Measurements from ENCODE around the gene CACNA1B. TPM values are rescaled to one million over a fixed set of nuclear protein-coding genes. Genes with fewer than 3 reads are reported as not detected.

The CACNA1B gene
- total and polyA plus RNA-seq, 2 donors (not counting 1 experiment from before 2014, with no cell fraction given) = 0.15 TPM; not detected in 1

DNA sequence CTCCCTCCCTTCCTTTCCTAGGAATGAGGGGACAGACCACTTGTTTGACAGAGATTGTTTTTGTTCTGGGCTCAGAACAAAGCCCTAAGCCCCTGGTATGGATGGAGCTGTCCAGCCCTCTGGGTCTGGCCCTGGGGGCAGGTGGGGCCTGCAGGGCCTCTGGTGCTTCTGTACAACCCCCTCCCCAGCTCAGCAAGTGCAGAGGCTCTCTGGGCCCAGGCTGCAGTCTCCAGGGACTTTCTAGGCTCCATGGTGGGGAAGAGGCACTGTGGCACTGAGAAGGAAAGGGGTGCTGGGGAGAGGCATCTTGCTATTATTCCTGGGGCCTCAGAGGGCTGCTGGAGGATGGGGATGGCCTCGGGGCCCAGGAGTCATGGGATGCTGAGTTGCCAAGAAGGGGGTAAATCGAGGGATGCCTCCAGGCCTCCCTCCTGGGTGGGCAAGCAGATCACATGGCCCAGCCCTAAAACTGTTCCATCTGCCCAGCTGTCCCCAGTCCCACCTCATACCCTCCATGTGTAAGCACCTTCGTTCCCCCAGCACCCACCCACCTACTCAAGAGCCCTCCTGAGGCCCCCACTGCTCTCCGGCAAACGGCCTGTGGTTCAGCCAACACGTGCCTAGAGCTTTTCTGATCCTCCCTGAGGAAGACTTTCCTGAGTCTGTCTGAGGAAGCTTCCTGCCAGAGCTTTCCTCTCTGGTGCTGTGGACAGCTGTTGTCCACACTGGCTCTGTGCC lies 225.7 kb downstream of the CACNA1B start:
- Histone ChIP-seq H2AFZ (ENCODE audit: insufficient read depth, low read depth, low read length, poor library complexity, severe bottlenecking) (no peak overlapping the region), H4K20me1 (ENCODE audit: control insufficient read depth, insufficient read depth, low read length, poor library complexity, severe bottlenecking) (no peaks in the 10 kb centered on the region), H3K9me3 (ENCODE audit: control extremely low read depth in 1 of 3, control insufficient read depth in 2 of 3, insufficient read depth in 1 of 3, low read length in 2 of 3) (peaks cover 0 to 8% (median 0%) of the 10 kb centered on the region in 3 donors), H3K9ac (ENCODE audit: low read length) (no peak overlapping the region), H3K27ac (ENCODE audit: low read length in 2 of 2) (no peak overlapping the region), H3K4me2 (replicated peaks; ENCODE audit: low read depth, low read length, poor library complexity, severe bottlenecking) (no peak overlapping the region), H3K36me3 (replicated peaks in 1 of 2; ENCODE audit: control extremely low read depth in 1 of 2, control insufficient read depth in 1 of 2, extremely low read depth in 1 of 2, insufficient read depth in 2 of 2, low read length in 1 of 2) (no peaks in the 10 kb centered on the region), H3K79me2 (ENCODE audit: control insufficient read depth, insufficient read depth, low read length) (no peaks in the 10 kb centered on the region), H3K4me1 (ENCODE audit: control insufficient read depth in 2 of 2, insufficient read depth in 2 of 2, low read length in 2 of 2) (no peaks in the 10 kb centered on the region), H3K4me3 (ENCODE audit: control extremely low read depth in 1 of 5, extremely low read depth in 1 of 5, insufficient read depth in 1 of 5, low read depth in 2 of 5, low read length in 4 of 5) (no peak overlapping the region), H3K27me3 (replicated peaks in 1 of 4; ENCODE audit: control extremely low read depth in 1 of 4, control insufficient read depth in 3 of 4, insufficient read depth in 4 of 4, low read length in 3 of 4) (no peaks in the 10 kb centered on the region)
- Mint-ChIP-seq H3K9me3 (ENCODE audit: insufficient read depth) (no peaks in the 10 kb centered on the region), H3K4me1 (no peaks in the 10 kb centered on the region), H3K4me3 (no peak overlapping the region), H3K27me3 (peaks cover 7% of the 10 kb centered on the region), H3K27ac (no peak overlapping the region)
- 62% methylated on average over 6 of the region's 6 CpGs for WGBS (ENCODE audit: insufficient coverage)
- intact Hi-C loops (cut with micrococcal nuclease) = no loop called here
- DNase-seq (no peak), ATAC-seq (ENCODE audit: low read depth) (no peak)
- CTCF ChIA-PET = no interaction called here
- TF ChIP-seq, protein P1, sequence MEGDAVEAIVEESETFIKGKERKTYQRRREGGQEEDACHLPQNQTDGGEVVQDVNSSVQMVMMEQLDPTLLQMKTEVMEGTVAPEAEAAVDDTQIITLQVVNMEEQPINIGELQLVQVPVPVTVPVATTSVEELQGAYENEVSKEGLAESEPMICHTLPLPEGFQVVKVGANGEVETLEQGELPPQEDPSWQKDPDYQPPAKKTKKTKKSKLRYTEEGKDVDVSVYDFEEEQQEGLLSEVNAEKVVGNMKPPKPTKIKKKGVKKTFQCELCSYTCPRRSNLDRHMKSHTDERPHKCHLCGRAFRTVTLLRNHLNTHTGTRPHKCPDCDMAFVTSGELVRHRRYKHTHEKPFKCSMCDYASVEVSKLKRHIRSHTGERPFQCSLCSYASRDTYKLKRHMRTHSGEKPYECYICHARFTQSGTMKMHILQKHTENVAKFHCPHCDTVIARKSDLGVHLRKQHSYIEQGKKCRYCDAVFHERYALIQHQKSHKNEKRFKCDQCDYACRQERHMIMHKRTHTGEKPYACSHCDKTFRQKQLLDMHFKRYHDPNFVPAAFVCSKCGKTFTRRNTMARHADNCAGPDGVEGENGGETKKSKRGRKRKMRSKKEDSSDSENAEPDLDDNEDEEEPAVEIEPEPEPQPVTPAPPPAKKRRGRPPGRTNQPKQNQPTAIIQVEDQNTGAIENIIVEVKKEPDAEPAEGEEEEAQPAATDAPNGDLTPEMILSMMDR (IDR thresholded peaks at IDR 0.05) = no peak
- TF ChIP-seq EZH2 (IDR thresholded peaks at IDR 0.05; ENCODE audit: borderline replicate concordance, insufficient read depth, low read depth, low read length, poor library complexity, severe bottlenecking) = no peak
- POLR2A ChIA-PET = no interaction called here

DNA sequence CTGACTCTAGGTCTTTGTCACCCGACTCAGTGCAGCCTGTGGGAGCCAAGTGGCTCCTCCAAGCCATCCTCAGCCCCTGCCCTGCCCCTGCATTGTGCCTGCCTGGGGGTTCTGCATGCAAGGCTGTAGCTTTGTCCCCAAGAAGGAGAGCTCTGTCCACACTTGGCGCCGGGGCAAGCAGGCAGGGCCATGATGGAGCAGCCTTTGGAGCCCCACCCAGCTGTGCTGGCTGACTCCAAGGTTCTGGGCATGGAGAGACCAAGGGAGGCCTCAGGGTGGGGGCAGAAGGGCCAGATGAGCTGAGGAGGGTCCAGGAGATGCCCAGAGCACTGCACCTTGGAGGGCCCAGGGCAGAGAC lies 226.2 kb downstream of the CACNA1B start:
- Histone ChIP-seq H3K4me2 (replicated peaks; ENCODE audit: low read depth, low read length, poor library complexity, severe bottlenecking) (no peak overlapping the region), H3K36me3 (replicated peaks in 1 of 2; ENCODE audit: control extremely low read depth in 1 of 2, control insufficient read depth in 1 of 2, extremely low read depth in 1 of 2, insufficient read depth in 2 of 2, low read length in 1 of 2) (no peaks in the 10 kb centered on the region), H3K79me2 (ENCODE audit: control insufficient read depth, insufficient read depth, low read length) (no peaks in the 10 kb centered on the region), H3K4me1 (ENCODE audit: control insufficient read depth in 2 of 2, insufficient read depth in 2 of 2, low read length in 2 of 2) (no peaks in the 10 kb centered on the region), H3K4me3 (ENCODE audit: control extremely low read depth in 1 of 5, extremely low read depth in 1 of 5, insufficient read depth in 1 of 5, low read depth in 2 of 5, low read length in 4 of 5) (no peak overlapping the region), H2AFZ (ENCODE audit: insufficient read depth, low read depth, low read length, poor library complexity, severe bottlenecking) (no peak overlapping the region), H3K9me3 (ENCODE audit: control extremely low read depth in 1 of 3, control insufficient read depth in 2 of 3, insufficient read depth in 1 of 3, low read length in 2 of 3) (peaks cover 0 to 8% (median 0%) of the 10 kb centered on the region in 3 donors), H4K20me1 (ENCODE audit: control insufficient read depth, insufficient read depth, low read length, poor library complexity, severe bottlenecking) (no peaks in the 10 kb centered on the region), H3K27ac (ENCODE audit: low read length in 2 of 2) (no peak overlapping the region), H3K27me3 (replicated peaks in 1 of 4; ENCODE audit: control extremely low read depth in 1 of 4, control insufficient read depth in 3 of 4, insufficient read depth in 4 of 4, low read length in 3 of 4) (no peaks in the 10 kb centered on the region), H3K9ac (ENCODE audit: low read length) (no peak overlapping the region)
- Mint-ChIP-seq H3K4me1 (no peaks in the 10 kb centered on the region), H3K27me3 (peaks cover 7% of the 10 kb centered on the region), H3K4me3 (no peak overlapping the region), H3K27ac (no peak overlapping the region), H3K9me3 (ENCODE audit: insufficient read depth) (no peaks in the 10 kb centered on the region)
- intact Hi-C loops (cut with micrococcal nuclease) = no loop called here
- ChIA-PET POLR2A (no interaction called here), CTCF (no interaction called here)
- DNase-seq = no peak
- no peak for ATAC-seq (ENCODE audit: low read depth)
- 84% methylated on average over 3 of the region's 3 CpGs for WGBS (ENCODE audit: insufficient coverage)
- TF ChIP-seq, protein P1 (IDR thresholded peaks at IDR 0.05) = no peak
- no peak for TF ChIP-seq EZH2 (IDR thresholded peaks at IDR 0.05; ENCODE audit: borderline replicate concordance, insufficient read depth, low read depth, low read length, poor library complexity, severe bottlenecking)
